Effector memory CD8-positive, alpha-beta T cell (primary cell): ENCODE data around the gene SLC25A13.
"Not testable (repeated sequence)": the region's sequence is repeated elsewhere in the genome, so short reads cannot be mapped to it uniquely, and the experiment has no call there.

Source experiments
- ATAC-seq: fragments of 150-1000 bp; cut with Tn5 transposase; replicated peaks from 2 replicates; pipeline ENCODE4 v1.10.0; 2021; ENCODE audit warnings: mild to moderate bottlenecking, moderate library complexity
- DNase-seq, 3 experiments: peaks; one replicate each; pipeline ENCODE4 v3.0.0; 2021
- H3K27ac Mint-ChIP-seq, 2 donors: one replicate each; pipeline ENCODE4 v1.8.0; 2022; ENCODE audit warnings: mild to moderate bottlenecking in 2 of 2, mixed read lengths in 2 of 2, moderate library complexity in 2 of 2
- H3K27me3 Mint-ChIP-seq, 2 donors: one replicate each; pipeline ENCODE4 v1.8.0; 2022; ENCODE audit warnings: mixed read lengths in 2 of 2
- H3K36me3 Mint-ChIP-seq: one replicate; pipeline ENCODE4 v1.8.0; 2022; ENCODE audit warnings: mild to moderate bottlenecking, moderate library complexity, mixed read lengths; ENCODE audit not compliant: insufficient read depth
- H3K4me1 Mint-ChIP-seq, 2 donors: one replicate each; pipeline ENCODE4 v1.8.0; 2022; ENCODE audit warnings: low read depth in 2 of 2, mixed read lengths in 2 of 2
- H3K4me3 Mint-ChIP-seq, 2 donors: one replicate each; pipeline ENCODE4 v1.8.0; 2022; ENCODE audit warnings: mild to moderate bottlenecking in 2 of 2, mixed read lengths in 2 of 2, moderate library complexity in 2 of 2
- H3K9me3 Mint-ChIP-seq, 2 donors: one replicate each; pipeline ENCODE4 v1.8.0; 2022; ENCODE audit warnings: mixed read lengths in 2 of 2

The SLC25A13 gene

DNA sequence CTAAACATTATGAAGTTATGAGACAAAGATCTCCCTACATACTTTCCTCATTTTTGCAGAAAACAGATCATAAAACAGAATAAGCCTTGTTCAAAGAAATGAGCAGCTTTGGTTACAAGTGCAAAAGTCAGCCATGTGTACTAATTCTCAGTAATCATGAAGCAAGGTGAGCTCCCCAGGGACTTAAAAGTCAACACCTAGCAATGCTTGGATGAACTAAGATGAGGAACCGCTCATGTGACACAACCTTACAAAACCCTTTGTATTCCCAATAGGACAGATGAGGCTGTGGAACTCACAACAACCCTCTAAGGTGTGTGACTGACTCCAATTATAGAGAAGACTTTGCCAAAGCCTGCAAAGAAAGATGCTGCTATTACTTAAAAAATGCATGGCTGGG lies 154.5 kb downstream of the SLC25A13 start:
- Mint-ChIP-seq H3K36me3 (peaks cover 2% of the 10 kb centered on the region), H3K4me1 (no peaks in the 10 kb centered on the region), H3K4me3 (no peak overlapping the region), H3K27me3 (no peaks in the 10 kb centered on the region), H3K27ac (no peak overlapping the region), H3K9me3 (no peaks in the 10 kb centered on the region)
- ATAC-seq (no peak), DNase-seq (no peak)

DNA sequence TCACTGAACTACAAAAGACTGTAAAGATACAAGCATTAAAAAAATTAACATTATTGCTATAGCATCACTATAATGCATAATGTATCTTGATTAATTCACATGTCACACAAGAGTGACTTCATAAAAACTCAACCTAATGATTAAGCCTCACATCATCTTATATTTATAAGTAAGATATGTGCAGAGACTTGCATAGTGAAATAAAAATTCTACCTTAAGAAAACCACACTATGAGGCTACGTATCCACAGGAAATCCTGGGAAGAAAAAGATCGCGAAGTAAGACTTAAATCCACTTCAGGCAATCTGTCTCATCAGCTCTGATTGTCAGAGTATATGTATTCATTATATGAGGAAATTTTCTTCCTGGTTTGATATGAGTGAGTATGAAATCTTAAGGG lies 160.0 kb downstream of the SLC25A13 start:
- H3K4me1 Mint-ChIP-seq, result no peaks in the 10 kb centered on the region
- H3K27ac Mint-ChIP-seq, result no peak overlapping the region
- no peak for ATAC-seq
- no peaks in the 10 kb centered on the region for H3K9me3 Mint-ChIP-seq
- H3K4me3 Mint-ChIP-seq, result no peak overlapping the region
- no peak for DNase-seq
- H3K36me3 Mint-ChIP-seq, result no peaks in the 10 kb centered on the region
- no peaks in the 10 kb centered on the region for H3K27me3 Mint-ChIP-seq

DNA sequence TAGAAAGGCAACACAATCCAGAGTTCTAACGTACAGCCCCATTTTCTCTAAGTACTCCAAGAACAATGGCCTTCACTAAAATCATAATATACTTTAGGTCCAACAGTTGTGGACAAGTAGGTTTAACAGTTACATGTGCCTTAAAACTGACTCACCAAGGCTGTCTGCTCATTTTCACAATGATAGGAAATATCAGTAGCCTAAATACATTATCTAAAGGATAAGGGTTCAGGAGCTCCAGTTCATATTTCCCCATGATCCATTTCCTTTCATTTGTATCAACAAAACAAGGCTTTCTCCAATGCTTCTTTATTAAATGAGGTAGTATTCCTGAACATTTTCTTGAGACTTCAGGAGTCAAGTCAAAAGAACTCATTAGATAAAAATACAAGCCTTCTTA lies 164.0 kb downstream of the SLC25A13 start:
- Mint-ChIP-seq H3K9me3 (no peaks in the 10 kb centered on the region), H3K36me3 (peaks cover 3% of the 10 kb centered on the region), H3K27ac (no peak overlapping the region), H3K27me3 (no peaks in the 10 kb centered on the region), H3K4me1 (no peaks in the 10 kb centered on the region), H3K4me3 (no peak overlapping the region)
- DNase-seq (no peak), ATAC-seq (no peak)

DNA sequence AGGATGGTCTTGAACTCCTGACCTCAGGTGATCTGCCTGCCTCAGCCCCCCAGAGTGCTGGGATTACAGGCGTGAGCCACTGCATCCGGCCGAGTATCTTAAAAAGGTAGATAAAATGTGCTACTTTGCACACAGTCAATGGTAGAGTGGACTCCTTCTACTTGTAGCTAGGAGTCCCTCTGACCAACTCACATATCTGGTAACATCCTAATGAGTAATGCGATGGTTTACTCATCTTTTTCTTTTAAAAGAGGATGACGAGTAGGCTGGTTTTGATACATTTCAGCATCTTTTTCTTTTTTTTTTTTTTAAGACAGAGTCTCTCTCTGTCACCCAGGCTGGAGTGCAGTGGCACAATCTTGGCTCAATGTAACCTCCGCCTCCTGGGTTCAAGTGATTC lies 167.4 kb downstream of the SLC25A13 start:
- H3K4me3 Mint-ChIP-seq, H3K27ac Mint-ChIP-seq: not testable (repeated sequence)

DNA sequence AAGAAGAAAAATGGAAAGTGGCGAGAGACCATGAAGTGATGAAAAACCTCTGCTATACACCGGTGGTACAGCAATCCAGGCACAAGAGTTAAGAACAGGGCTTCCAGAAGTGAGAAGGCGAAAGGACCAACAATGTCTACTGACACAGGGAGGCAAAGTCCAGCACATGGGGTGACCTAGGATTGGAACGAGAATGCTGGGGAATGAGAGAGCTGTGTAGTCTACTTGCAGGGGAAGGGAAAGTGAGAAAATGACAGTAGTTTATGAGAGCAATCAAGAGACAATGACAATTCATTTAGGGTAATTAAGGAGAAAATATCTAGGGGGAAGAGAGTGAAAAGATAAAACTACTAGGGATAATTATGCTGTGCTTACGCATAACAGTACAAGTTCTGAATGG lies 169.2 kb downstream of the SLC25A13 start:
- Mint-ChIP-seq H3K9me3 (no peaks in the 10 kb centered on the region), H3K27ac (no peak overlapping the region), H3K4me1 (no peaks in the 10 kb centered on the region), H3K27me3 (no peaks in the 10 kb centered on the region), H3K36me3 (peaks cover 3% of the 10 kb centered on the region), H3K4me3 (no peak overlapping the region)
- ATAC-seq, result no peak
- DNase-seq, result no peak

More for the DNA sequence above, 167.4 kb downstream of the SLC25A13 start:
- not testable (repeated sequence) for H3K27me3 Mint-ChIP-seq, H3K9me3 Mint-ChIP-seq, ATAC-seq, H3K4me1 Mint-ChIP-seq, DNase-seq, H3K36me3 Mint-ChIP-seq

DNA sequence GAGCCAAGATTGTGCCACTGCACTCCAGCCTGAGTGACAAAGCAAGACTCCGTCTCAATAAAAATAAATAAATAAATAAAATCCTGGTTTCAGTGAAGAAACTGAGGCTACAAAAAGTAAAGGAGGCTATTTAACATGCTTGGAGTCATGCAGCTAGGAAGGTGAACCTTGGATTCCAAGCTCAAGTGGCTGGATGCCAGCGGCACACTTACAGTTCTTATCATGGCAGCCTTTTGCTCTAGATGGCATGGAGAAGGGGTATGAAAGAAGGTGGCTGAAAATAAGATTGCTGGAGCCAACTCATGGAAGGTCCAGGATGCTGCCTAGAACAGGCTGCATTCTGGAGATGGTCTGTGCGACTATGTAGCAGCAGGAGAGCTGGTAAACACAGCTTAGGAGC lies 170.0 kb downstream of the SLC25A13 start:
- no peak overlapping the region for H3K4me3 Mint-ChIP-seq
- no peak overlapping the region for H3K27ac Mint-ChIP-seq
- ATAC-seq (no peak), DNase-seq (no peak)
- no peaks in the 10 kb centered on the region for H3K27me3 Mint-ChIP-seq
- H3K4me1 Mint-ChIP-seq, result no peaks in the 10 kb centered on the region
- no peaks in the 10 kb centered on the region for H3K9me3 Mint-ChIP-seq
- peaks cover 3% of the 10 kb centered on the region for H3K36me3 Mint-ChIP-seq

DNA sequence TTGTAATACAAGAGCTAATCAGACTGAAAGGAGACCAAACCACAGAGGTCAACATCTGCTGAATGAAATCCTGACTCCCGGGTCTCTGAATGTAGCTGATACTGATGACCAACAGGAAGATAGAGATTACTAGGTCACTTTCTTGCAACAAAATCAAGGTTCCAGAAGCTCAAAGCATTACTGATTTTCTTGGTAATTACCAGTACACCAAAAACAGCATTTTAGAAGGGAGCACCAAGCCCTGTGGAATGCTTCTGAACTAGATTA lies 177.7 kb downstream of the SLC25A13 start:
- H3K27me3 Mint-ChIP-seq, result no peaks in the 10 kb centered on the region
- no peak overlapping the region for H3K27ac Mint-ChIP-seq
- H3K4me3 Mint-ChIP-seq, result no peak overlapping the region
- no peaks in the 10 kb centered on the region for H3K4me1 Mint-ChIP-seq
- H3K36me3 Mint-ChIP-seq, result peaks cover 8% of the 10 kb centered on the region
- no peak for ATAC-seq
- H3K9me3 Mint-ChIP-seq, result no peaks in the 10 kb centered on the region
- no peak for DNase-seq

DNA sequence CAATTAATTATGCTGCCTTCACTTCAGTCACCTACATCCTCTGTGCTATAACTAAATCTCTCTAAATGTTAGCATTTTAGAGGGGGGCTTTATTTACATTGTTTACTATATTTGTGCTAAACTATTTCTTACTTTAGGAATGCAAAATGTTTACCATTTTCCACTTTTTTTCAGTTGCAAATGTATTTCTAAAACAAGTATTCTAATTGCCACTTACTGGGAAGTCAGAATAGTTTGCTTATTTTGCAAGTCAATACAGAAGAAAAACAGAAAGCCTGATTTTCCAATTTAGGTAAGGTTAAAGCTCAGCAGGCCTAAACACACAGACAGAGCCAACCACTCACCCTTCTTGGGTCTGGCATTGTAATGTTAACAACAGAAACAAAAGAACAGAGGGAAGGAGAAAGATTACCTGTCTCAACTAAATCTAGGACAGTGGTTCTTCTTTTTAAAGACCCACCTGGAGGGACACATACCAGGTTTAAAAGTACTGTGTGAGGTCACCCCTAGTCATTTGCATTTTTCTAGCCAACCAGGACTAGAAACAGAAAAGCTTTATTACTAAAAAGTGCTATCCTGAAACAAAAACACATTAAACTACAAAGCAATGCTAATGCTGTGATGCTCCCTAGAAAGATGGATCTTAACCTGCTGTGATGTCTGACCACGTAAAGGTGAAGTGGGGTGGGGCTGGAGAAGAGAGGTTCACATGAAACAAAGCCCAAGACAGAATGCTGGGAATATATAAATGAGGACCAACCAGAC lies 178.2 kb downstream of the SLC25A13 start:
- Mint-ChIP-seq H3K27ac (no peak overlapping the region), H3K36me3 (peaks cover 8% of the 10 kb centered on the region), H3K4me3 (no peak overlapping the region), H3K9me3 (no peaks in the 10 kb centered on the region), H3K4me1 (no peaks in the 10 kb centered on the region), H3K27me3 (no peaks in the 10 kb centered on the region)
- no peak for DNase-seq
- no peak for ATAC-seq

DNA sequence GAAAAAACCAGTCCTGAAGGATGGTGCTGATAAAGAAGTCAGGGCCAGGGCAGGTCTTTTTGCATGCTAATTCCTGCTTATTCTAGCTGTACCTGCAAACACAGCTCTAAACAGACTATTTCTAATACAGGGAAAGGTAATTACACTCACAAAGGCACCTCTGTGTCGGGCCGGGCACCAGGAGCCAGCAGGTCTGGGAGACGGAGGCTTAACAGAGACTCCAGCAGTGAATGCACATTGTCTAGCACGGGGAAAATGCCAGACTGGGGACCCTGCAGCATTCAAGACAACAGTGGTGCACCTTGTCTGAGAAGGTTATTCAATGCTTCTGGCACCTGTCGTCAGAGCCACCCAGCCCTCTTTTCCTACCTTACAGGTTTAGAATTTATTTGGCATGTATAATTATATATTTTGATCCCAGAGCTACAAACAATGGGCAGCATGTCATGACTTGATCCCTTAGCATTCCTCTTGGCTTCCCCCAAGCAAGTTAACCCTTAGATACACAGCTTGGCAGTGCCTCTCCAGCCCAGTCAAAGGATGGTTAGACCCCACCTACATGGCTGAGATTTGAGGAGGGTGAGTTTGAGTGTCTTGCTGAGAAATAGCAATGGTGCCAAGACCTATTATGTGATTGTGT lies 185.2 kb downstream of the SLC25A13 start:
- Mint-ChIP-seq H3K27ac (peak overlapping the region in 1 of 2 donors; percentile 11), H3K4me1 (no peaks in the 10 kb centered on the region), H3K36me3 (peaks cover 3% of the 10 kb centered on the region), H3K4me3 (no peak overlapping the region), H3K9me3 (no peaks in the 10 kb centered on the region), H3K27me3 (no peaks in the 10 kb centered on the region)
- DNase-seq (no peak), ATAC-seq (no peak)

DNA sequence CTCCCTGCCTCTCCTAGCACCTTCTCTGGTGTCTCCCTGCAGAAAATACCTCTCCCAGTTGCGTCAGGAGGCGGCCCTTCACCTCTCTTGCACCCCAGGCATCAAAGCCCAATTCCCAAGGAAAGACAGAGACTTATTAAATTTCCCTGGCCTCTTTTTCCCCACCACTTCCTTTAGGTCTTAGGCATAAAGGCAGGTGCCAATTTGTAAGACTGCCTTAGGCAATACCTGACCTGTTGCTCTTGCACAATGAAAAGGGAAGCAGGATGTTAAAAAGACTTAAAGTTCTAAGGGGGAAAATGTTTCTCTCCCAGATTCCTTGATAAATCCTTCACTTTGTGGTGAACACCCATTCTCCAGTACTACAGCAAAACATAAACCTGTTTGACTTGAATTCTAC lies 186.7 kb downstream of the SLC25A13 start:
- H3K9me3 Mint-ChIP-seq, result no peaks in the 10 kb centered on the region
- peaks cover 8% of the 10 kb centered on the region for H3K36me3 Mint-ChIP-seq
- ATAC-seq, result no peak
- no peaks in the 10 kb centered on the region for H3K4me1 Mint-ChIP-seq
- H3K27ac Mint-ChIP-seq, result no peak overlapping the region
- no peak for DNase-seq
- no peak overlapping the region for H3K4me3 Mint-ChIP-seq
- H3K27me3 Mint-ChIP-seq, result no peaks in the 10 kb centered on the region

DNA sequence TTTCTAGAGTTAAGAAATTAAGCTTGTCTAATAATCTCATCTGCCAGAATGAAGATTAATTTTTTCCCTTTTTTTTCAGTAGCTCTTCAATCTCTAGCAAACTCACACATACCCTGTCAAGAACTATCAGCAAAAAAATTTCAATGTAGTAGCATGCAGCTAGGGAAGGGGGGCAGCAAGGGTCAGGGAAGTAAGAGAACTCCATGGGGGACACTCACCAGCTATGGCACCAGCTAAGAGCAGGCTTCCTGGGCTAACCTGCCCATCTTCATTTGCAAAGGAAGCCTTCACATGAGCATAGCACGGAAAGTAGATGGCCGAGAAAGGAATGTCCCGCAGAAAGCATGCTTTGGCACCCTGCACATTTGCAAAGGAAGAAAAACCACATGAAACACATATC lies 190.4 kb downstream of the SLC25A13 start:
- Mint-ChIP-seq H3K27me3 (no peaks in the 10 kb centered on the region), H3K36me3 (peaks cover 8% of the 10 kb centered on the region), H3K4me3 (no peak overlapping the region), H3K4me1 (no peaks in the 10 kb centered on the region), H3K9me3 (no peaks in the 10 kb centered on the region), H3K27ac (no peak overlapping the region)
- ATAC-seq (no peak), DNase-seq (no peak)

DNA sequence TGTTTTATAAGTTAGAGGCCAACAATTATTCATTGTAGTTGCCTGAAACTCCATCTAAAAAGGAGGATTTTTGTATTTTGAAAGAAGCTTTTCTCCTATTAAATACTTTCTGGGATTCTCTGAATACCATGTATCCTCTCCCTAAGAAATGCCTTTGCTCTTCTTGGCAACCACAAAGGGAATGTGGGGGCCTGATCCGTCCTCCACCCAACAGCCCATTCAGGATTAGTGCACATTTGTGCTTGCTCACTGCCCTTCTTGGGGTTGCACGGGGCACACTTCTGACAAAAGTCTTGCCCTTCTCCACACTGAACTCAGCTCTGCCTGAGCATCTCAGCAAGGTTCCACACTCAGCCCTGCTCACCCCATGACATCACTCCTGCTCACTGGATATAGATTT lies 194.2 kb downstream of the SLC25A13 start:
- Mint-ChIP-seq H3K36me3 (peaks cover 4% of the 10 kb centered on the region), H3K27ac (no peak overlapping the region), H3K4me1 (no peaks in the 10 kb centered on the region), H3K27me3 (no peaks in the 10 kb centered on the region), H3K9me3 (no peaks in the 10 kb centered on the region), H3K4me3 (no peak overlapping the region)
- ATAC-seq (no peak), DNase-seq (no peak)

DNA sequence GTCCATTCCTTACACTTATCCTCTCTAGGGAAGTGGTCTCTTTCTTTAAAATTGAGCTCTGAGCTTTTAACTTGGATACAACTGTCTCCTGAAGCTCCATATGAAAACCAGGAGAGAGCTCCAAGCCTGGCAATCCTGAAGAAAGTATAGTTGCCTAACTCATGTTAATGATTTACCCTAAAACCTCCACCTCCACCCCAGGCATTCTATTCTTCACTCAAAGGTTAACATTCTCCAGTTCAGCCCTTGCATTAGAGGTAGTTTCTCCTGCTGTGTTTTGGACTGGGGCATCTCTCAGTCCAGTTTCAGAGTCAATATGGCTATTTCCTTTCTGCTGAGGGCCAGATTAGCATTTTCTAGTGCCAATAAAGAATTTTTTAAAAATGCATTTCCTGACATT lies 195.5 kb downstream of the SLC25A13 start:
- ATAC-seq (no peak), DNase-seq (no peak)
- Mint-ChIP-seq H3K4me1 (no peaks in the 10 kb centered on the region), H3K9me3 (no peaks in the 10 kb centered on the region), H3K27me3 (no peaks in the 10 kb centered on the region), H3K36me3 (peaks cover 7% of the 10 kb centered on the region), H3K4me3 (no peak overlapping the region), H3K27ac (no peak overlapping the region)

DNA sequence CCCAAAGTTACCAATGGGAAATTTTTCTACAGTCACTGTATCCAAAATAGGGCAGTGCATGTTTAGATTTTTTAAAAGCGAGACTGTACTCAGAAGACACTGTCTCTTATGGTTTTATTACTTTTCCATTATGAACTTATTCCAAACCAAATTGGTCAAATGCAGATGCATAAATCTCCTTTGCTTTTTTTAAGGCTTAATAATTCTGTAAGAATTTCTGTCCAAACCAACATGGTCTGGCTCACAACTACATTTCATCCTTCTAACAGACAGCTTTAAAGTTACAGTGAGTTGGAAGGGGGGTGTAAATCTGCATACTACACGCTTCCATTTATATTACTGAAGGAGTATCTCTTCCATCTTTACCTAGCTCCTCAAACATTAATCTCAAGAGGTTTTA lies 199.2 kb downstream of the SLC25A13 start:
- H3K36me3 Mint-ChIP-seq, result peaks cover 8% of the 10 kb centered on the region
- no peak overlapping the region for H3K27ac Mint-ChIP-seq

More for the DNA sequence above, 199.2 kb downstream of the SLC25A13 start:
- Mint-ChIP-seq H3K4me1 (no peaks in the 10 kb centered on the region), H3K27me3 (no peaks in the 10 kb centered on the region), H3K9me3 (no peaks in the 10 kb centered on the region), H3K4me3 (no peak overlapping the region)
- no peak for ATAC-seq
- DNase-seq, result no peak
